KMS-11 (cell line): ENCODE measurements around the gene ATE1.
A peak's percentile ranks its signal among the peaks of the same experiment; 100 is the strongest.

Experiments
- H2AFZ ChIP-seq: fragments of 200-600 bp; sonication (generic); 2 replicates; pipeline ENCODE4 v1.6.1; 2016; ENCODE audit warnings: antibody characterized with exemption, mixed run types, low read depth
- H3K27ac ChIP-seq: fragments of 200-600 bp; sonication (generic); 2 replicates; pipeline ENCODE4 v1.6.1; 2016; ENCODE audit warnings: mild to moderate bottlenecking, mixed run types
- H3K27me3 ChIP-seq: fragments of 200-600 bp; sonication (generic); 2 replicates; pipeline ENCODE4 v1.6.1; 2017; ENCODE audit warnings: mild to moderate bottlenecking, low read depth, mixed run types, moderate library complexity; ENCODE audit not compliant: insufficient read depth
- H3K36me3 ChIP-seq: fragments of 200-600 bp; sonication (generic); 2 replicates; pipeline ENCODE4 v1.6.1; 2017; ENCODE audit warnings: mild to moderate bottlenecking, mixed run types; ENCODE audit not compliant: insufficient read depth
- H3K4me1 ChIP-seq: fragments of 200-600 bp; sonication (generic); 2 replicates; pipeline ENCODE4 v1.6.1; 2016; ENCODE audit warnings: mild to moderate bottlenecking, low read depth, mixed run types; ENCODE audit not compliant: poor library complexity, severe bottlenecking
- H3K4me2 ChIP-seq: fragments of 200-600 bp; sonication (generic); 2 replicates; pipeline ENCODE4 v1.7.0; 2016; ENCODE audit warnings: mild to moderate bottlenecking, mixed run types
- H3K4me3 ChIP-seq: fragments of 200-600 bp; sonication (generic); IDR thresholded peaks from 2 replicates; pipeline ENCODE4 v1.6.1; 2017; ENCODE audit warnings: low read depth, low read length, mixed read lengths; ENCODE audit not compliant: insufficient read depth
- H3K79me2 ChIP-seq: fragments of 200-600 bp; sonication (generic); 2 replicates; pipeline ENCODE4 v1.6.1; 2016; ENCODE audit warnings: low read depth, mixed run types; ENCODE audit not compliant: insufficient read depth
- H3K9ac ChIP-seq: fragments of 200-600 bp; sonication (generic); 2 replicates; pipeline ENCODE4 v1.6.1; 2016; ENCODE audit warnings: mild to moderate bottlenecking, mixed run types
- H4K20me1 ChIP-seq: fragments of 200-600 bp; sonication (generic); 2 replicates; pipeline ENCODE4 v1.6.1; 2016; ENCODE audit warnings: mild to moderate bottlenecking, mixed run types; ENCODE audit not compliant: insufficient read depth
- CTCF ChIP-seq: fragments of 200-600 bp; sonication (generic); conservative IDR thresholded peaks from 2 replicates; pipeline ENCODE4 v1.6.1; 2017; ENCODE audit warnings: low read depth, mild to moderate bottlenecking, antibody characterized with exemption, low read length, moderate library complexity, mixed read lengths

ATE1 gene

GRCh38 chr10:121900443-121901174 lies 27.2 kb downstream of the ATE1 start:
- Histone ChIP-seq H3K79me2 (no peaks in the 10 kb centered on the region), H3K4me2 (no peak overlapping the region), H3K9ac (no peak overlapping the region), H2AFZ (0 out of 2 replicates have a peak overlapping the region, but pooled peaks have one; percentile 32), H3K36me3 (no peaks in the 10 kb centered on the region), H3K4me3 (no peak overlapping the region), H3K27me3 (no peaks in the 10 kb centered on the region), H3K27ac (no peak overlapping the region), H4K20me1 (no peaks in the 10 kb centered on the region), H3K4me1 (peaks cover 4% of the 10 kb centered on the region)
- TF ChIP-seq CTCF = peak; percentile 84

- Histone ChIP-seq H3K27me3 (no peaks in the 10 kb centered on the region), H3K4me3 (no peak overlapping the region), H3K27ac (no peak overlapping the region), H3K4me2 (no peak overlapping the region), H3K9ac (no peak overlapping the region), H4K20me1 (no peaks in the 10 kb centered on the region), H3K36me3 (no peaks in the 10 kb centered on the region), H2AFZ (no peak overlapping the region), H3K79me2 (no peaks in the 10 kb centered on the region), H3K4me1 (peaks cover 4% of the 10 kb centered on the region)
- no peak for TF ChIP-seq CTCF
Measured at GRCh38 chr10:121899727-121900126, 28.1 kb downstream of the ATE1 start.

- no peak for TF ChIP-seq CTCF
- Histone ChIP-seq H2AFZ (no peak overlapping the region), H3K27me3 (no peaks in the 10 kb centered on the region), H3K4me3 (no peak overlapping the region), H3K4me2 (no peak overlapping the region), H3K4me1 (no peaks in the 10 kb centered on the region), H3K27ac (no peak overlapping the region), H3K9ac (no peak overlapping the region), H4K20me1 (no peaks in the 10 kb centered on the region), H3K79me2 (no peaks in the 10 kb centered on the region), H3K36me3 (no peaks in the 10 kb centered on the region)
Measured at GRCh38 chr10:121891103-121891502, 36.7 kb downstream of the ATE1 start.

GRCh38 chr10:121889212-121889611 lies 38.6 kb downstream of the ATE1 start:
- Histone ChIP-seq H4K20me1 (no peaks in the 10 kb centered on the region), H3K36me3 (no peaks in the 10 kb centered on the region), H3K4me2 (no peak overlapping the region), H2AFZ (no peak overlapping the region), H3K4me1 (no peaks in the 10 kb centered on the region), H3K79me2 (no peaks in the 10 kb centered on the region), H3K27ac (no peak overlapping the region), H3K27me3 (no peaks in the 10 kb centered on the region), H3K4me3 (no peak overlapping the region), H3K9ac (no peak overlapping the region)
- TF ChIP-seq CTCF = no peak
